Left renal pelvis (tissue), 4 donors: Measurements from ENCODE around the gene USP34. TPM values are rescaled to one million over a fixed set of nuclear protein-coding genes. Genes with fewer than 3 reads are reported as not detected.

ENCODE experiments used
- DNase-seq, 4 donors: peaks; one replicate each; pipeline ENCODE4 v3.0.0-alpha.2; 2013; ENCODE audit warnings: low read depth in 4 of 4, low spot score in 3 of 4
- polyA plus RNA-seq, 4 donors: library from polyadenylated mRNA; unstranded; fragments of 120-200 nt; gene quantifications; one replicate each; pipeline ENCODE4 v1.2.1, GENCODE V29; 2013; ENCODE audit not compliant: insufficient read length in 4 of 4

Gene USP34
- polyA plus RNA-seq, 4 donors = 119 to 145 (median 134) TPM

DNA sequence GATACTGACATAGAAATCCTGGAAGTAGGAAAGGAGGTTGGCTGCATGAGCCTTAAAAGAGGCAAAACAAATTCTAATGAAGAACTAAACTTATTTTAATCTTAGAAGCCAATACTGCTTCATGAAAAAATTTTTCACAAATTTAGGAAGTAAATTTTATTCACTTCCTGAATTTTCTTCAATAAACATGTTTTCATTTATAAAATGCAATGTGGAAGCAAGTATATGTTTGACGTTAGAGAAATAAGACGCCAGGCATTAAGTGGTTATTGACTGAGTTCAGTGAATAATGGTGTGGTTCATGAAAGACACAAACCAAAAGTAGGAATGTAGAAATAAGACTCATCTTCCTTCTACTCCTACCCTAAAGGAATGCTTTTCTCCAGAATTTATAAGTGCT, 136.4 kb downstream of the USP34 start:
- DNase-seq = no peak

DNA sequence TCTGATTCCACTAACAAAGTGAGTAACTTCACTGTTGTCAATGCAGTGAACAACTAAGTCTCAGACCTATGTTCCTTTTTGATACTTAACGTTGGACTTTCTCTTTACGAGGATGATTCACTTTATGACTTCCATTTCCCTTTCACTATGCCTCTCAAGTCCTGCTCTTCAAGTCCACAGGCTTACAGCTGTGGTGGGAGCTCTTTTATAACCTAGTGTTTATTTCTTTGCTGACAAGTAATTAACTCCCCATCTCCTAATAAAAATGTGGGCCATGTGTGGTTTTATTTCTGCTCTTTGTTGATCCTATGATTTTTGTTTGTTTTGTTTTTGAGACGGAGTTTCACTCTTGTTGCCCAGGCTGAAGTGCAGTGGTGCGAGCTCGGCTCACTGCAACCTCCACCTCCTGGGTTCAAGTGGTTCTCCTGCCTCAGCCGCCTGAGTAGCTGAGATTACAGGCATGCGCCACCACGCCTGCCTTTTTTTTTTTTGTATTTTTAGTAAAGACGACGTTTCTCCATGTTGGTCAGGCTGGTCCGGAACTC, 142.1 kb downstream of the USP34 start:
- peak in 3 of 4 donors; percentile 1 to 10 (median 2) for DNase-seq

DNA sequence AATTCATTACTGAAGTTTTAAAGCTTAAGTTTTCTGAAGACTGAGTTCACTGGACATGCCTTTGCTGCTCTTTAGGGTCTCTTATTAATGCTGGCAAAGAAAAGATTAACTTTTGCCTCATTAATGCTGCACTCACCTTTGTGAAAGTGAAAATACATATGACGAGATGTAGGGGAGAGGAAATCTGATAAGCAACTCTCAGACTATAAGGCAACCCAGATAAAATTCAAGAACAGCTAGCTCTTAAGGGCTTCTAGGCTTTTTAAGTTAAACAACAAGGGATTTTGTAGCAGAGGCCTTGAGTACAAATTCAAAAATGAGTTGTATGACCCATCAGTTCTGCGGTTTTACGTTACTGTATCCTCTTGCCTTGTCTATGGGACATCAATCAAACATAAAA, 143.7 kb downstream of the USP34 start:
- DNase-seq = no peak

DNA sequence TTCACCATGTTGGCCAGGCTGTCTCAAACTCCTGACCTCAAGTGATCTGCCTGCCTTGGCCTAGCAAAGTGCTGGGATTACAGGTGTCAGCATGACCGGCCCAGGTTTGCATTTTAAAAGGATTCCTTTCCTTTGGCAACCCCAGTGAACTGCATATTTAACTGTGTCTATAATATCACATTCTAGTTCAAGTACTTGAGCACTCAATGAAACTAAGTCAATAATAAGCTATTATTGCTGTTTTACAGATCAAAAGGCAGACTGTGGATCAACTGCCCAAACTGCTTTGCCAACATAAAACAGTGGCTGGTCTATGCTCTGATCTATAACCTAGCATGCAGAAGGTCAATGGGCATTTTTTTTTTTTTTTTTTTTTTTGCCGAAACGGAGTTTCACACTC, 144.5 kb downstream of the USP34 start:
- DNase-seq = no peak

DNA sequence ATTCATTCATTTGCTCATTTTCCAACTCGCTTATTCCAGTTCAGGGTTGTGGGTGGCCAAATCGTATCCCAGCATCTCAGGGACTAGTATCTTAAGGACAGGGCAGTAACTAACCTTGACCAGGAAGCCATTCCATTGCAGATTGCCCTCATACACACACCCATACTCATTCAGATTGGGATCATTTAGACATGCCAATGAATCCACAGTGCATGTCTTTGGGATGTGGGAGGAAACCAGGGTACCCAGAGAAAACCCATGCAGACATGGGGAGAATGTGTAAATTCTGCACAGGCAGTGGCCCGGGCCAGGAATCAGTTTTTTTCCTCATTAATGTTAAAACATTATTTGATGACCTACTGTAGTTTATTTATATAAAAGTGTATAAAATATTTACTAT, 150.7 kb downstream of the USP34 start:
- DNase-seq = no peak

DNA sequence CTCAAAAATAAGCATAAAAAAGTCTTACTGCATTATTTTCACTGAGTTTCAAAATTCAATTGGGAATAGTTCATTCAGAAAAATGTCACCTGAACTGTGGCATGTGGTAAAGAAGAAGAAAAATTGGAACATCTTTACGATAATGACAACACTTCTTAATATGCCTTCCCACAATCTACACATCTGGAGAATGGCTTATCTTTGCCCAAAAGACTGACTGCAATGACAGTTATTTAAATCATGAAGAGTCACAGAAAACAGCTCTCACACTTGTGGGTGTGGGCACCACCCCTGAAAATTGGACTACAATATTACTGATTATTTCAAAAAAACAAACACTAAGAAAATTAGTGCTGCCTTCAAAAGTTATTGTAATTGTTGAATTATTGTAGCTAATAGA, 152.3 kb downstream of the USP34 start:
- DNase-seq = no peak

DNA sequence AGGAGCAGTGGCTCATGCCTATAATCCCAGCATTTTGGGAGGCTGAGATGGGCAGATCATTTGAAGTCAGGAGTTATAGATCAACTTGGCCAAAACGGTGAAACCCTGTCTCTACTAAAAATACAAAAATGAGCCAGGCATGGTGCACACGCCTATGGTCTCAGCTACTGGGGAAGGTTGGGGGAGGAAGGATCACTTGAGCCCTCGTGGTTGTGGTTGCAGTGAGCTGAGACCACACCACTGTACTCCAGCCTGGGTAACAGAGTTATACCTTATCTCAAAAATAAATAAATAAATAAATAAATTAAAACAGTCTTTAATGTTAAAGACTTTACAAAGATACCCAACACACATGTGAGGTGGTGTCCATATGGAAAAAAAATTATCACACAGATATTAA, 174.9 kb downstream of the USP34 start:
- no peak for DNase-seq

DNA sequence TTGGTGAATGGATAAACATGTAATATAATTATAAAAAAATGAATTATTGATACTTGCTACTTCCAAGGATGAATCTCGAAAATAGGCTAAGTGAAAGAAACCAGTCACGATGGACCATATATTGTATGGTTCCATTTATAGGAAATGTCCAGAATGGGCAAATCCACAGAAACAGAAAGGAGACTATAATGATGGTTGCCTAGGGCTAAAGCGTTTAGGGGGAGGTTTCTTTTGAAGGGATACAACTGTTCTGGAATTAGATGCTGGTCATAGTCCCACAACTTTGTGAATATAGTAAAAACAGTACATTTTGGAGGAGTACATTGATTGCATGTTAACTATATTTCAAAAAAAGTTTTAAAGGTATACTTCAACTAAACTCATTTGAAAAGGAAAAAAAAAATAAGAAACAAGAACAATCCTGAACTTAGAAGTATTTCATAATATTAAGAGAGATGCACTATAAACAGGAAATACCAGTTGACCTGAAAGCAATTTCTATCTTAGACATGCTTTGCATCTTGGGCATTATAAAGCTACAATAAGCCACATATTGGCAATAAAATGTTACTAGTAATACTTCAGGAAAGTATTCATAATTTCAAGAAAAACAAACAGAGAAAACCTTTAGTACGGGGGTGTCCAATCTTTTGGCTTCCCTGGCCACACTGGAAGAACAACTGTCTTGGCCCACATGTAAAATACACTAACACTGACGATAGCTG, 178.9 kb downstream of the USP34 start:
- DNase-seq = no peak

DNA sequence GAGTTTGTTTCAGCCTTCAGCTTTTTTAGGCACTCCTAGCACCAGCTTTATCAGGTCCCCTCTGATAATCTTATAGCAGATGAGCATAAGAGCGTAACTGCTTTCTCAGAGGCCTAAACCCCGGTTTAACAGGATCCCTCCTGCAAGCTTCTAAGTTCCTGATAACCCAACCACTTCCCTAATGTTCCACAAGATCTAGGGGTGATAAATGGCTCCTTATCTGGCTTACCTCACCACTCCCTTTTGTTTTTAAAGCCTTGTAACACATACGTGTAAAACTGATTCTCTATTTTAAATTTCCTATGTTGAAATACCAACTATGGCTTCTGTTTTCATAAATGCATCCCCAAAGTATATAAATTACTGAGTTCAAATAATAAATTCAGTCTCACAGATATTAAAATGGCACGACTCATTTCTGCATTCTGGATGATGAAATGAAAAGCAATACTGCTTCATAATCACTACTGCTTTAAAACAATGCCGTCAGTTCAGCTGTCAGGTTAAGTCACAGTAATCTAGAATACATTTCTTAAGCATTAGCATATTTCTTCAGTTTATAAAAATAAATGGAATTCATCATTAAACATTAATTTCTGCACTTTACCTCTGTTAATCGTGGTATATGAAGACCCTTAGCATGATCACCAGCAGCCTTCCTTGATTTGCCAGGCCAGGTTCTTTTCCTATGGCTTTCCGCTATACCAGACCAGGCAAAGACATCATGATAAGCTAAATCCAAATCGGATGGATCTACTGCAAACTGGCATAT, 182.6 kb downstream of the USP34 start:
- no peak for DNase-seq

DNA sequence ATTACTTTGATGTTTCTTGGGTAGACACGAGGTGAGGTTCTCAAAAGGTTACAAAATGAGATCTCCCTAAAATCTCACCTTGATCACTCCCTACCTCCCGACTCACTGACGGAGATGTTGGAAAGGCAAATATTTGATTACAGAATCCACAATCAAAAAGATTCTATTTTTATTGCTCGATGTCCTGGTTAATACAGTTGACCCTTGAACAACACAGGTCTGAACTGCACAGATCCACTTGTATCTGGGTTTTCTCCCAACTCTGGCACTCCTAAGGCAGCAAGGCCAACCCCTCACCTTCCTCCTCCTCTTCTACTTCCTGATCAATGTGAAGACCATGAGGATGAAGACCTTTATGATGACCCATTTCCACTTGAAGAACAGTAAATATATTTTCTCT, 183.6 kb downstream of the USP34 start:
- no peak for DNase-seq

DNA sequence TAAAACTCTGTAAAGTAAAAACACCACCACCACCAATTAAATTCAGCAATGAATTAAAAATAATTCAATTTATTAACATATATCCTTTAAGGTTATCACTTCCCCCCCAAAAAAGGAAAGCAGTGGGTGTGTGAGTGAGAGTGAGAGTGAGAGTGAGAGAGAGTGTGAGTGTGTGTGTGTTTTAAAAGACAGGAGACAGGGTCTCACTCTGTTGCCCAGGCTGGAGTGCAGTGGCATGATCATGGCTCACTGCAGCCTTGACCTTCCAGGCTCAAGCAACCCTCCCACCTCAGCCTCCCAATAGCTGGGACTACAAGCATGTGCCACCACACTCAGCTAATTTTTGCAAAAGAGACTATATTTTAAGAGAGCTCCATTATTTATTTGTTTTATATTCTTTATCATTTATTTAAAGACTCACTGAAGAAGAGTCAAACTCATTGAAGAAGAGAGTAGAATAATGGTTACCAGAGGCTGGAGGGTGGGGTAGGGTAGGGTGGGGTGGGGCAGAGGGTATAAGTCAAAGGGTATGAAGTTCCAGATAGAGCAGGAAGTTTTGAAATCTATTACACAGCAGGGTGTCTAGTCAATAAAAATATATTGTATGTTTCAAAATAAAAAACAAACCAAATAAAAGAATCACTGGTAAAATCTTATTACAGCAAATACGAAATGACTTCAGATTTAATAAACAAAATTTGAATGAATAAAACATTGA, 187.3 kb downstream of the USP34 start:
- DNase-seq = no peak

DNA sequence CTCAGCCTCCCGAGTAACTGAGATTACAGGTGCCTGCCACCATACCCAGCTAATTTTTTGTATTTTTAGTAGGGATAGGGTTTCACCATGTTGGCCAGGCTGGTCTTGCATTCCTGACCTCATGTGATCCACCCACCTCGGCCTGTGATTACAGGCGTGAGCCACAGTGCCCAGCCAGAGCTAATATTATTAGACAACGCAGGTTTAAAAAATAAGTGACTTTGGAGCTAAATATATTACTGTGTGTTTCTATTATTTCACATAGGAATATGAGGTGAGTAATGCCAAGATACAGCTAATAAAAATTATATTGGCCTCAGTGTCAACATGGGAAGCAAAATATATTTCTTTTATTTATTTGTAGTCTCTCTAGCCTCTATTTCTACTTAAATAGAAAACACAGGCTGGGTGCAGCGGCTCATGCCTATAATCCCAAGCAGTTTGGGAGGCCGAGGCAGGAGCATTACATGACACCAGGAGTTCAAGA, 188.7 kb downstream of the USP34 start:
- no peak for DNase-seq

DNA sequence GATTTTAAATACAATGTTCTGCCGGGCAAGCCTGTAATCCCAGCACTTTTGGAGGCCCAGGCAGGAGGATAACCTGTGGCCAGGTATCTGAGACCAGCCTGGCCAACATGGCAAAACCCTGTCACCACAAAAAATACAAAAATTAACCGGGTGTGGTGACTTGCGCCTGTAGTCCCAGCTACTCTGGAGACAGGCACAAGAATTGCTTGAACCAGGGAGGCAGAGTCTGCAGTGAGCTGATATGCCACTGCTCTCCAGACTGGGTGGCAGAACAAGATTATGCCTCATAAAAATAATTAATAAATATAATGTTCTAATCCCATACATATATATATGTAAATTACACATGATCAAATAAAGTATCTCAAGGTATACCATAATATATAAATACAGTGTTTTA, 189.6 kb downstream of the USP34 start:
- DNase-seq = no peak

DNA sequence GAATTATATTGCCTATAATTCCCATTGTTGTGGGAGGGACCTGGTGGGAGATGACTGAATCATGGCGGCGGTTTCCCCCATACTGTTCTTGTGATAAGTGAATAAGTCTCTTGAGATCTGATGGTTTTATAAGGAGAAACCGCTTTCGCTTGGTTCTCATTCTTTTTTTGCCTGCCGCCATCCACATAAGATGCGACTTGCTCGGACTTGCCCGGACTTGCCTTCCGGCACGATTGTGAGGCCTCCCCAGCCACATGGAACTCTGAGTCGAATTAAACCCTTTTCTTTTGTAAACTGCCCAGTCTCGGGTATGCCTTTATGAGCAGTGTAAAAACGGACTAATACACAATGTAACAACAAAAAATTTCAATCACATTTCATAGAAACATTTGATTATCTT, 193.1 kb downstream of the USP34 start:
- no peak for DNase-seq

DNA sequence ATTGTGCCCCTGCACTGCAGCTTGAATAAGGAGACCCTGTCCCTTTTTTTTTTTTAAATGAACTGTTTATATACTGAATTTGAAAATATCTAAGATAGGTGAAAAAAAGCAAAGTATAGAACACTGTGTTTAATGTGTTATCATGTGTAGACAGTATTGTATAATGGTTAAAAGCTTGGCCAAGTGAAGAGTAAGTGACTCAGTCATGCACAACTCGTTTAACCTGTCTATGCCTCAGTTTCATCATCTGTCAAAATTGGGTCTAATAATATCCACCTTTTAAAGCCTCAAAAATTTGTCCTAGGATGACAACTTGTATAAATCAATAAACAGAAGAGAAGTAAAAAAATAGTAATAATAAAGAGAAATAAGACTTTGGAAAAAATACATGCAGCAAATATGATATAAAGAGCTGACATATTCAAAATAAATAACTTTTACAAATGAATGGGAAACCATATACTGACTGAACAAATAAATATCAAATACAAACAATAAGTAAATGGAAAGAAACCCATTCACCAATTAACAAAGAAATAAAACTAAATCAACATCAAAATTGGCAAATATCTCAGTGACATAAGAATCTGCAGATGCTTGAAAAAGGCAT, 195.2 kb downstream of the USP34 start:
- no peak for DNase-seq

DNA sequence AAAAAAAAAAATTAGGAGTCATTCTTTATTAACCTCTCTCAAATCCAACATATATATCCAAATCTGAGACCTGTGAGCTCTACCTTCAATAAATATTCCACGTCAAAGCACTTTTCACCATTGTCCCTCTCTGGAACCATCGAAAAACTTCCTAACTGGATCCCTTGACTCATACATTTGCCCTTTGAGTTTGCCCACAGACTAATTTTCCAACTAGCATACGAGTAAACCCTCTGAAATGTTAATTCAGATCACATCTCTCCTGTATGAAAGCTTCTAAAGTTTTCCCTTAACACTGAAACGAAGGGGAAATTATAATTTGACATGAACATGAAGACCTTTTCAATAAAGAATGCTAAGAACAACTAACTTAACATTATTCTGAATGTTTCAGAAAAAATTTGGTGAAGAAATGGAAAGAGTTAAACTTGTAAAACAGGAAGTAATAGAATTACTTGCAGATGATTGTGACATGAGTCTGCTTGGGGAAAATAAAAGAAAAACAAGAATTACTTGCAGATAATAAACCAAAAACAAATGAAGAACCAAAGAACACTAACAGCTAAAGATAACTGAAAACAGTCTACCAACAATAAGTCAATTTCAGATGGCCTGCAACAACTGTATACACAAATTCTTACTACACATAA, 198.3 kb downstream of the USP34 start:
- DNase-seq = no peak

DNA sequence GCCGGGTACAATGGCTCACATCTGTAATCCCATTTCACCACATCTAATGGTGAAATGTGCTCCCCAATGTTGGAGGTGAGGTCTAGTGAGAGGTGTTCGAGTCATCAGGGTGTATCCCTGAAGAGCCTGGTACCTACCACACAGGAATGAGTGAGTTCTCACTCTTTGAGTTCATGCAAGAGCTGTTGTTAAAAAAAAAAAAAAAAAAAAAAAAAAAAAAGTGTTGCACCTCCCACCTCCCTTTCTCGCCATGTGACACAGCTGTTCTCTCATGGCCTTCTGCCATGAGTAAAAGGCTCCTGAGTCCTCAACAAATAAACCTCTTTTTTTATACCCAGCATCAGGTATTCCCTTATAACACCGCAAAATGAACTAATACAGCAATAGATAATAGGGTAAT, 202.6 kb downstream of the USP34 start:
- DNase-seq = no peak

DNA sequence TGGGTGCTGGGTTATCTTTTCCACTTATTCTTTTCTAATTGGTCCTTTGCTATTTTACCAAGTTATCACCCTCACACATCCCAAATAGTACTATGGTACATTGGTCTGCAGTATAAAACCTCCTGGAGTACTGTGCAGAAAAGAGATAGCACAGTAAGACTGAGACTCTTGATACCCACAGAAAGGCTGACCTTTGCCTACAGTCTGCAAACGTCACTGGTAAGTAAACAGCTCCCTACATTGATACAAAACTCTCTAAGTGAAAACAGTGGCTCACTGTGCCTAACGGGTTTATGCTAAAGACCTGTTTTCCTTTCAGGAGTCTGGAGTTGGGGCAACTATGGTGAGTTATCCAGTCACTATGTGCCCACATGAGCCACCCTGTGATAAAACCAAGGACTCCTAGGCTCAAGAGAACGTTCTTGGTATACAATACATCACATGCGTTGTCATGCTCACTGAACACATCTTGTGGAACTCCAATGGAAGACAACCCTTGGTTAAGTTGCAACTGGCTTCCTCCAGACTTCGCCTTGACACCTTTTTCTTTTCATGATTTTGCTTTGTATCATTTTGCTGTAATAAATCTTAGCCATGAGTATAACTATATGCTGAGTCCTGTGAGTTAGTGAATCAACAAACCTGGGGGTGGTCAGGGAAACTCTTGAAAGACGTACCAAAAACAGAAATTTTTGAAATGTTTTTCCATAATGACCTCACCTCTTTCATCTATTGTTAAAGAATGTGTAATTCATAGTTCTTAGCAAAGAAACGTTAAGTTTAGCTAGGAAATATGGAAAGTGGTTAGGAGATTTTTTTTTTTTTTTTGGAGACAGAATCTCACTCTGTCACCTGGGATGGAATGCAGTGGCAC, 204.0 kb downstream of the USP34 start:
- DNase-seq = no peak

DNA sequence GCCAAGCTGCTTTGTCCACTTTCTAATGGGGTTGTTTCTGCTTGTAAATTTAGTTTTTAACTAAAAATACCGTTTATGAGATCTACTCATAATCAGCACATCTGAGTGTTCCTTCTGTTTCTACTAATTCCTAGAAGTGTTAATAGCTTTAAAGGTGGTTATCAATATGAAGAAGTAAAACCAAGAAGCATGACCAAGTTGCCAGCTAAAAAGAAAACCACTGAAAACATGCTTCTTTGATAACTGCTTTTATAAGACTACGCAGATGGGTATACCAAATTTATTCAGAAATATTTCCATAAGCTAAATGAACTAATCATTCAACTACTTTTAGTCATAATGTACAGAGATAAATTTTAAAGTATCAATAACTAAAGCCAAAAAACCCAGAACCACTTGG, 207.1 kb downstream of the USP34 start:
- DNase-seq = no peak
